ENCODE data around the gene STX16.
"Not testable (repeated sequence)": the region's sequence is repeated elsewhere in the genome, so short reads cannot be mapped to it uniquely, and the experiment has no call there.

The STX16 gene

DNA sequence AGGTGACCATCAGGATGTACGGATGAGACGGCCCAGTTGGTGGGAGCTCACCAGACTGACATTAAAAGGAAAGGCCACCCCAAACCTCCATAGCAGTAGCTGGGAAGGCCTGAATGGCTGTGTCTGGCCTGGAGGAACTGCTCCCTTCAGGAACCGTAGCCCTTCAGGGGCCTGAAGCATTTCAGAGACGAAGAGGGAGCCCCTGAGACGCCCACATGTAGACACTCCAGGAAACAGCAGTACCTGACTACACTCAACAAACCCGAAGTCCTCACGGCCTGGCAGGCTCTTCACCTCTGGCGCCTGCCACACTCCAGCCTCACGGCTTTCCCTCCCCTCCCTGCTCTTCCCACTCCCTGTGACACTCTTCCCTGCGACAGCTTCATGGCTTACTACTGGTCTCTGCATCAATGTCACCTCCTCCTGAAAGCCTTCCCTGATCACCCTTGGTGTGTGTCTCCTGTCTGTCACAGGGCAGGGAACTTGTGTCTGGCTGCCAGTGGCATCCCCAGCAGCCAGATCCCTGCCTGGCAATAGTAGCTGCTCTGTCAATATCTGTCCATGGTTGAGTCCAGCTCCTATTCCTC lies 14.6 kb upstream of the STX16 start:
- no peak for DNase-seq (ENCODE audit: low read depth in 2 of 2)

DNA sequence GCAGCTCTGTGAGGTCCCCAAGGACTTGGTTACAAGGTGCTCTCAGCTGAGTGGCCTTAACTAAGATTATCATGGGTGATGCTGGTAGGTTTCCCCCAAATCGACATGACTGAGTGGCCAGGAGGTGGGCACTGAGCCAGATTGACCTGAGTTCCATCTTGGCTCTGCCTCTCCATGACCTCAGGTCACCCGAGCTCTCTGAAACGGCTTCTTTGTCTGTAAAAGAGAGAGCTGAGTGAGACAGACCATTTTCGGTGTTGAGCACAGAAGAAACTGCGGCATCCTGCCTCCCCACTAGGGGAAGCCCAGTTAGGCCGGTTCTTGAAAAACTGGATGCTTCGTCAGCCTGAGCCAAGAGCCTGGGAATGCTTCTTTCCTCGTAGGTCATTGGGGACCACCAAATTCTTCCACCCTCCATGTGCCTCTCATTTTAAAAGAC lies 14.1 kb upstream of the STX16 start:
- DNase-seq (ENCODE audit: low read depth in 2 of 2): no peak

DNA sequence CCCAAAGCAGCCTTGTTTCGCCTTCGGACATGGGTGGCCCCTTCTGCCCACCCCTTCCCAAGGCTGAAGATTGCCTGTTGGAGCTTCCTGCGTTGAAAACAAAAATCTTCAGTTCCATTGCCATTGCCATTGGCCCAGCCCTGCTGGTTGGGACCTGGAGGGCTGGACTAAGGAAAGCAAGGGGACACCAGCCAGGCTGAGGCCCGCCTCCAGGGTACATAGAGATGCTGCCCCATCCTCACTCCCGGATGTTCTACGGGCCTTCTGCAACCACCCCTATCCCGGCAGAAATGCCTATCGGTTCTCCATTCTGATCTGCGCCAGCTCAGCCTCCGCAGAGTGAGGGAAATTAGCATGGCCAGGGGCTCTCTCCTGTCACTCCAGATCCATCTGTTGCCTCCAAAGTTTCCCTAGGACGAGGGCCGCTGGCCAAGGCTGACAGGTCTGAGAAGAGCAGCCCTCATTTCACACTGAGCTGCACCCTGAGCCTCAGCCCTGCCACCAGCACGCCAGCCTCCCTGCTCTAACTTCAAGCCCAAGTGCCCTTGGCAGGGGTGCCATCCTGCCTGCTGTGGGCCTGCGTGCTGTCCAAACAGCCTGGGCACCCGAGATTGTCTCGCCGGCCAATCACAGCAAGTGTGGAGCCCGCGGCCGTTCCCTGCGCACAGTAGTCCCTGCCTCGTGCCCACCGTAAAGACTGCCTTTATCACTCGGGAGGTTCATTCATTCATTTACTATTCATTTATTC lies 13.4 kb upstream of the STX16 start:
- no peak for DNase-seq (ENCODE audit: low read depth in 2 of 2)

DNA sequence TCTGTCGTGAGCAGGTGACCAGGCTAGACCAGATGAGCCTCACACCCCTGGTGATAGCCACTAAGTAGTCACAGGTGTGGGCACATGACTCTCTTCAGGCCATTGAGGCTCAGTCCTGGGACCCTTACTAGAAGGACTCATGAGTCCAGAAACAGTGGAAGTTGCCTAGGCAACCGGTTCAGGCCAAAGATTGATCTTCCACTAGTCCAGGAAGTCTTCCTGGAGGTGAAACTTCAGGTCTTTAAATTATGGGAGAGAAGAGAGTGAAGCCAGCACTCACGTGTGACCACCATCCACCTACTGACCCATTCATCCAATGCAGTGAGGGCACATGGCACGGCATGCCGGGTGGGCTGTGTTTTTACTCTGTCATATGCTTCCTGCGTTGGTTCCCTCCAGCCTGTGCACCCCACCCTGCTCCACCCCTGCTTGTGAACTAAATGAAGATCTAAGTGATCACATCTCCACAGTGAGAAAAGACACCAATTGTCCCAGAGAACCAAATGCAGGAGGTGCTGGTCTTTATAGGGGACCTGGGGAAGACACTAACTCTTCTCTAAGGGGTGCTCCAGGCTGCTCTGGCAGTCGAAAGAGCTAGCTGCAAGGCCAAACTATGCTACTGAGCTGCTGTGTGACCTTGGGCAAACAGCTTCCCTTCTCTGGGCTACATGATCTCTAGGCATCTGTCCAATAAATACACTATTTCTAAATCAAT lies 12.5 kb upstream of the STX16 start:
- no peak for DNase-seq (ENCODE audit: low read depth in 2 of 2)

DNA sequence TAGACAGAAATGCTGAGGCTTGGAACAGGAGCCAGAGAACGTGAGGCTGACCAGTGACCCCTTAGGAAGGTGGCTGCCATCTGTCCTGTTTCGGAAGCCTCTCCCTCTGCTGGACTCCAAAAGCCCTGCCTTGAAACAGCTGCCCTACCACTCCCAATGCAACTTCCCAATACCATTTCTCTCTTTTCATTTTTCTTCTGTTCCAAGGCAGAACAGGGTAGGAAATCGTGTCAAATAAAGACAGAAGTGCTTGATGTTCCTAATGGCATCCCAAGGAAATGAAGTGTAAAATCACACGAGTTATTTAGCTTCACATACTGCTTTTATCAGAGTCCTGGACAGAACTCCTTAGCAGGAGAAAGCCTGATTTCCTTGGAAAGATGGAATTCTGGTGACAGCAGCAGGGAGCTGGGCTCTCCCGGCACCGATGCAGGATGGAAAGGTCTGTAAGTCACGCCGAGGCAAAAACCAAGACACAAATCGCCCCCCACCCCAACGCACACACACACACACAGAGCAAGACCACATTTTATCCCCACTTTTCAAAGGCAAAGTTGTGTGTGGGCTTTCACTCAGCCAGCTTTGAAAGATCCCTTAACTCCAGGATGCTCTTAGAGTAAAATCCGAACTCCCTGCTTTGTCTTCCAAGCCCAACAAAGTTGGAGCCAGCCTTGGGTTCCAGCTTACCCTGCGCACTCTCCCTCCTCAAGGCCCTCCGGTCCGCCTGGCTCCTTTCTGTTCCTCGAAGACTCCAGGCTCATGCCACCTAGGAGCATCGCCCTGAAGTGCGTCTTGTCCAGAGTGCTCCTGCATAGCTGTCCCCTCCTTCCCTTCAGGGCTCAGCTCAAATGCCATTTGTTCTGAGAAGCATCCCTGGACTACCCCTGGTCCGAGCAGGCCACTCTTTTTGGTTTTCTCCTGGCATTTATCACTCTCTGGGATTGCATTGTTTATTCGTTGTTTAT lies 11.6 kb upstream of the STX16 start:
- no peak for DNase-seq (ENCODE audit: low read depth in 2 of 2)

DNA sequence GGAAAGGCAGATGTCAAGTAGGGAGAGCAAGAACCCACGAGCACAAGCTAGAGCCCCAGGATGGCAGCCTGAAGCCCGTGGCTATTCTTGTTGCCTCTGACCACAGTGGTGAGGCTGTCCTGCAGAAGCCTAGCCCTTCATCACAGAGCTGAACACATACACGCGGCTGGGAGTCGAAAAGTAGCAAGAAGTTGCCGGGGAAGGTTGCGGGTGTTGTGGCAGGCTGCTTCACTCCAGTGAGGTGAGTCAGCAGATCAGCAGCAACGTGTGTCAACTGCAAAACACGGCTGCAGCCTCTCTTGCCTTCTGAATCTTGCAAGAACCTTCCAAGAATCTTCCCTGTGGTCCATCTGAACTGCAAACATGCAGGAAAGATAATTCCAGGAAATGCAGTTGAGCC lies 10.6 kb upstream of the STX16 start:
- no peak for DNase-seq (ENCODE audit: low read depth in 2 of 2)

DNA sequence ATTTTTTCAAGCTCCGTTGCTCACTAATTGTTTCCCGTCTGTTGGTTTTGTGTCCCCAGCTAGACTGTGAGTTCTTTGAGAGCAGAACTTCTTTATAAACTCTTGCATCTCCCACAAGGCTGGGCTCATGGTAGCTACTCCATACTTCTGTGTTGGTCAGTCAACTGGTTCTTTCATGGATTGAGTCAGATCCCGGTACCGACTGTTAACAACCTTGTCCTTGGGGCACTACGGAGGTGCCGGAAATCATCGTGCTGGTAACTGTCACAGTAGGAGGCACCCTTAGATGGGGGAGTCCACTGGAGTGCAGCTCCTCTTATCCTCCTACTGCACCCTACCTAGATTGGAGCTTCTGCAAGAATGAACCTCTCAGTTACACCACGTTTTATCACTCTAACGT lies 8.6 kb upstream of the STX16 start:
- no peak for DNase-seq (ENCODE audit: low read depth in 2 of 2)

DNA sequence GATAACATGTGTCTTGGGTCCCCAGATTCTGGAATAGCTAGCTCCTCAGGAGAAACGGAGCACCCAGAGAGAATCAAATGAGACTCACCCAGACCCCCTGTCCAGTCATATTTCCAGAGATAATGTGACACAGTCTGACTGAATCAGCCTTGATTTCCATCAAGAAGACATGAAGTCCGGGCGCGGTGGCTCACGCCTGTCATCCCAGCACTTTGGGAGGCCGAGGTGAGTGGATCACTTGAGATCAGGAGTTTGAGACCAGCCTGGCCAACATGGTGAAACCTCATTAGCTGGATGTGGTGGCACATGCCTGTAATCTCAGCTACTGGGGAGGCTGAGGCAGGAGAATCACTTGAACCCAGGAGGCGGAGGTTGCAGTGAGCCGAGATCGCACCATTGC lies 8.2 kb upstream of the STX16 start:
- not testable (repeated sequence) for DNase-seq (ENCODE audit: low read depth in 2 of 2)

DNA sequence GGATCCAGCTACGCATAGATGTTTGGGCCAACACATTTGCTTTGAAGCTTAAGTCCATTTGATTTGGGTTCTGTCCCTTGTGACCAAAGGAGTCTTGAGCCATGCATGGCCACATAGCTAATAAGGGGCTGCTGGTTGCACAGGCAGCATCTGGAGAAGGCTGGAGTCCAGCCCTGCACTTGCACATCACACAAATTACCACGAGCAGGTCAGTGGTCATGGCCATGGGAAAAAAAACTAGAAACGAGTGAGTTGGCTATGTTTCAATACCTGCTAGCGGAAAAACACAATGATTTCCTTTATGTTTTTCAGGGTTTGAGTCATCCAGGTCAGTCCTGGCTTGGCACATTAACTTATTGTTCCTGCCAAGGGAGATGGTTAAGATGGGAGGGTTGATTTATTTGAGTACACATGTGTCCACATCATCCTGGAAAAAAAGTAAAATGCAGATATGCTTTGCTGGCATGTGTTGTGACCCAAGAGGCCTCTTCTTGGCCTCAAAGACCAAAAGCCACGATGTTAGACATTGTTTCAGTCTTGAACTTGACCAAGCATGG lies 5.6 kb upstream of the STX16 start:
- no peak for DNase-seq (ENCODE audit: low read depth in 2 of 2)

DNA sequence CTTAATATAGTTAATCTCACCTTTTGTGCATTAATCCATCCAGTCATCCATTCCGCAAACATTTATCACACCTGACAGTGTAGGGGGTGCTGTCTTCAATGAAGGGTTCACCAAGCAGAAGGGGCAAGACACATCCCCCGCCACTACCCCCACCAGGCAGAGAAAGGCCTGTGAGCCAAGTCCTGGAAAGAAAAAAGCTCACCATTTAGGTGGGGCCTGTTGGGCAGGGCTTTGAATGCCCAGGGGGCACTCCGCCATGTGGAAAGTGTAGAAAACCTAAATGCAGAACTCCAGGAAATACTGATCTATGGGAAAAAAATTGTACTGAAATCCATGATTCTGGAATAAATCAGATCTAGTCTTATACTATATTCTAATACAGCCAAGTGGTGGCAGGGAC lies 4.8 kb upstream of the STX16 start:
- DNase-seq (ENCODE audit: low read depth in 2 of 2): no peak

DNA sequence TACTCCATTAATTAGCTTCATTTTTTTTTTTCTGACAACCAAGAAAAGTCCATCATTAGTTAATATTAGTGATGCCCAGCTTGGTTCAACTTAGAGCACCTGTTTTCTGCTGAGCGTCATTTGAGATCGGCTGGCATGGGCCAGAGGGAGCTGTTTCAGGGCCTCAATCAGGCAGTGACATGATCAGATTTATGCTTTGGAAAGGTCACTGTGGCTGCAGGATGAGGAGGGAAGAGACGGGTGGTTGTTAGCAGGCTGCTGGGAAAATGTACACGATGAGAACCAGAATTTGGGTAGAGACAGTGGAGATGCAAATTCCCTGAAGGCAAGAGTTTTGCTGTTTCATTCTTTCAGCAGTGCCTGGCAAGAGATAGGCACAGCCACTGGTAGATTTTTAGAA lies 4.4 kb upstream of the STX16 start:
- DNase-seq (ENCODE audit: low read depth in 2 of 2): no peak

DNA sequence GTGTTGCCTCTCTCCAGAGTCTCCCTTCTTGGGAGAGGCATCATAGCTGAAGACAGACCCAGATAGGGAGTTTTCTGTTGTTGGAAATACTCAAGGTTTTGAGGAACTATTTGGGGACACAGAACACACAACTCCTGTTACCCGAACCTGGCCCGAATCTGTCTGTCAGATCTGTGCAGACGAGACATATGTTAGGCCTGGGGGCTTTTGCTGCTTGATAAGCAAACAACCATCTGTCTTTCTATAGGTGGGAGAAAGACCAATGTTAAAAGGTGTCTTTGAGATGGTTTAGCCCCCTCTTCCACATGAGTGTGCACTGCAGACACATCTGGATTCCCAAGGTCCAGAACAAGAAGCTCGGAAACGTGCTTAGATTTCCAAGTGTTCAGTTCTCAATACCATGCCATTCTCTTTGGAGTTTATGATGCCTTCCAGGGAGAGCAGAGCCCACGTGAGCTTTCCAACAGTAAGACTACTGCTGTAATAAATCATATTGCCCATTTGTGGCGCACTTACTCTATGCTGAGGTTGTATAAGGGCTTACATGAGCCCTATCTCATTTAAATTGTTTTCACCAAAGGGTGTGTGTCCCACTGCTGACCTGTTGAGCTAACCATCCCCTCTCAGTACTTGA lies 3.8 kb upstream of the STX16 start:
- DNase-seq (ENCODE audit: low read depth in 2 of 2): no peak

DNA sequence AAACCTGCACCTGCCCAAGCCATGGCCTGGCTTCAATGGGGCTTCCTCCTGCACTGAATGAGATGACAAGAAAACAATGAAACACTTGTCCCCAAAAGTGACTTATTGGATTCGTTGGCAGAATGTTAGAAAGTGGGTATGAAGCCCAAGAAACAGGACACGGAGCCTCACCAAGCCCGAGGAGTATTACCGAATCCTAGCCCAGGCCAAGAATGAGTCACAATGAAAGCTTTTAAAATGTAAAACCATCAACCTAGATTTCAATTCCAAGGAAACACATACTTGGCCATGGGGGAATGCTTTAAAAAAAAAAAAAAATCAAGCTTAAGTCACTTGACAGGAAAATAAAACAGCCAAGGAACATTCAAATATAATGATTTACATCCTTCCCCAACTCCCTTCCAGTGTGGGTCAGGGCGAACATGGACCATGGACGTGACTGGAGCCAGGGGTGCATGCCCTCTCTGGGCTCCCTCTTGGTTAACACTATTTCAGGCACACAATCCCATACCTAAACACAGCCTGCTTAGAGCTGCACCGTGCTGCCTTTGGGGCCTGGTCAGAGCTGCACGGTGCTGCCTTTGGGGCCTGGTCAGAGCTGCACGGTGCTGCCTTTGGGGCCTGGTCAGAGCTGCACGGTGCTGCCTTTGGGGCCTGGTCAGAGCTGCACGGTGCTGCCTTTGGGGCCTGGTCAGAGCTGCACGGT lies 3.1 kb upstream of the STX16 start:
- DNase-seq (ENCODE audit: low read depth in 2 of 2): no peak

DNA sequence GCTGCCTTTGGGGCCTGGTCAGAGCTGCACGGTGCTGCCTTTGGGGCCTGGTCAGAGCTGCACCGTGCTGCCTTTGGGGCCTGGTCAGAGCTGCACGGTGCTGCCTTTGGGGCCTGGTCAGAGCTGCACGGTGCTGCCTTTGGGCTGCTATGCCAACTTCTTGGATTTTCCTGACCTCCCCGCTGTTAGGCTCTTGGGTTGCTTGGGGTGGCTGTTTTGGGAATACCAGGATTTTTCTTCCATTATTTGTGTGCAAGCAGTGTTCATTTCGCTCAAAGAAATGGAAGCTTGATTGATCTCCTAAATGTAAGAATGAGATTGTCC lies 2.6 kb upstream of the STX16 start:
- not testable (repeated sequence) for DNase-seq (ENCODE audit: low read depth in 2 of 2)

DNA sequence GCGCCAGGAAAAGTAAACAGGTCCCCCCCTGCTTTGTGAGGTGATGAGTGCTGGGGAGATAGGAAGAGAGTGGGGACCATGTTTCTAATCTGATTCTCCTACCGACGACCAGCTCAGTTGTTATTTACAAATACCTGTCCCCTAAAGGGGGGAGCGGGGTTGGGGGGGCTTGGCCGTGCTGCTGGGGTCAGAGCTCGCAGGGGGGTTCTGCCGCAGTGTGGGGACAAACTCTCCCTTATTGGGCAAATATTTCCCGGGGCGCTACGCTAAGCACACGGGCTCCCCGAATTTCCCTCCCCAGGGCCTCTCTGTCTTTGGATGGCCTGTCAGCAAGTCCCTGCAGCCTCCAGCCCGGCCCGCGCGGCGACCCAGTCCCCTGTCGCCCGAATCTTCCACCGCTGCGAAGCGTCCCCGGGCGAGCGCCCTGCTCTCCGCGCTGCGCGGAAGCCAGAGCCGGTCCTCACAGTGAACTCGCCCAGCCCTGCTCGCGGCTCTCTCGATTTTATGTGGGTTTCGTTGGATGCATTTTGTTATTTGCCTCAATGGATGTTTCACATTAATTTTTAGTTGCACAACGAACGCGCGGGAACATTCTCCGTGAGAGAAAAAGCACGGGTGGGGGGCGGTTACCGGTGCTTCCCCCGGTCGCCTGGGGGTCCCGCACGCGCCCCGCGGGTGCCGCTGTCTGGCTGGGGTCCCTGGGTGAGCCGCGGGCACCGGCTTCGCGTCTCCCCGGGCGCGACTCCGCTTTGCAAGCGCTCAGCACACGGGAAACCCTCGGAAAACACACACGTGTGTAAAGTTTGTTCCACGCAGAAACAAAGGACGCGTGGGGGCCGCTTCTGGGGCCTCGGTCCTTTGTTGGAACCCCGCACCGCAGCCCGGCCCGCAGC lies 1.5 kb upstream of the STX16 start:
- no peak for DNase-seq (ENCODE audit: low read depth in 2 of 2)

DNA sequence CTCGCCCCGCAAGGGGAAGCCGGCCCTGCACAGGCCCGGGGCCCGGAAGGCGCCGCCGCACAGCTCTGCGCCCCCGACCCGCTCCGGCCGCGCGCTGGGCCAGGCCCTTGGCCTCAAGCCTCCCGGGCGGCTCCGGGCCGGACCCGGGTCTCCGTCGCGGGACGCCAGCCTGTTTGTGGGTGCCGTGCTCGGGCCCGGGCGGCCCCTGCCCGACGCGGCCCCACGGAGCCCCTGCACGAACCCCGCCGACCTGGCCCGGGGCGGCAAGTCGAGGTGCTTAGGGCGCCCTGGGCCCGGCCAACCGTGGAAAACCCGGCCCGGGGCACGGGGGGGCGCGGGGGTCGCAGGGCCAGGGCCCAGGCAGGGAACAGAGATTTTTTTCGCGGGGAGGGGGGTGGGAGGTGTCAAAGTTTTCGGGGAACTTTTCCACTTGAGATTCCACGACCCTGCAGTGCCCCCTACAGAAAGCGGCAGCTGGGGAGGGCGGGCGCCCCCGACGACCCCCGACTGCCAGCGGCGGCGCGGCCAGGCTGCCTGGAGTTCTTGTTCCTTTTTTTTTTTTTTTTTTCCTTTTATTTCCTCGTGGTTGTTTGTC lies 805 bp upstream of the STX16 start:
- DNase-seq (ENCODE audit: low read depth in 2 of 2): no peak

DNA sequence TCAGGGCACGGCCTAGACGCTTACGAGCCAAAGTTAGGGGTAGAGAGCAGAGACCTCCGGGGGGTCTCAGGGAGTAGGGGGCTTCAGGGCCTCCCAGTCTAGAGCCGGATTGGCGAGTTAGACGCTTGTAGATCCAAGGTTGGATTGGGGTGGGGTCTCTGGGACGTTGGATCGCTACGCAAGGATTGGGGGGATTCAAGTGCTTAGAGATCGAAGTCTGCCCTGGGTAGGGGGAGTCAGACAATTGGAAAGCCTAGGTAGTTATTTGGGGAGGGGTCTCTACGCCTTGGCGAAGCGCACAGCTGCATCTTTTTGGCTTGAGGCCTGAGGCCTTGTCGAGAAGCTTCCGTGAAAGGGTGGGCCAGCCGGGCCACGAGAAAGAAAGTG lies 469 bp downstream of the STX16 start:
- no peak for DNase-seq (ENCODE audit: low read depth in 2 of 2)

DNA sequence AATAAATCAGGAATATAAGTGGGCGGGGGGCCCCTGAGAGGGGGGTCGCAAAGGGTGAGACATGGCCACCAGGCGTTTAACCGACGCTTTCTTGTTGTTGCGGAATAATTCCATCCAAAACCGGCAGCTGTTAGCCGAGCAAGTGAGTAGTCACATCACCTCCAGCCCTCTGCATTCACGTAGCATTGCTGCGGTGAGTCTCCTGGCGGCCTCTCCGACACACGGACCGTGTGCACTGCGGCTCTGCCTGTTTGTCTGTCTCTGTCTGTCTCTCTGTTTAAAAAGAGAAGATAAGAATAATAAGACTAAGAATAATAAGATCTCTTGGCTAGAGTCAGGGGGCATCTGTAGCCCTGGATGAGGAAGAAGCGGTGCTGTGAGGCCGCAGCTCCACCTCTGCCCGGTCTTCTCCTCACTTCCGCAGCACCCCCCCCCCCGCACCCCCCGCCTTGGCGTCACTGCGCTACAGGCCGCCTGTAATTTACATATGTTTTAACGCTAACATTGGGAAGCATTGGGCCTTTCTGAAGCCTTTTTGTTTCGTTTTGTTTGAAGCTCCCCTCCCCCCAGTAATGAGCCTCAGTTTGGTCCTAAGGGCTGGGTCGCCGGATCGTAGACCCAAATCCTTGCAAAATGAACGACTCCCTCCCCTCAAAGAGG lies 993 bp downstream of the STX16 start:
- DNase-seq (ENCODE audit: low read depth in 2 of 2): no peak
